Sigmoid colon (tissue), 7 donors: ENCODE data around the gene PLOD2. TPM values are rescaled to one million over a fixed set of nuclear protein-coding genes. Genes with fewer than 3 reads are reported as not detected.

Experiments used
- DNase-seq: peaks from one replicate; pipeline ENCODE4 v3.0.0-alpha.2; 2019
- H3K27ac ChIP-seq, 4 donors: fragments of 200-600 bp; sonication (generic); one replicate each; pipeline ENCODE4 v1.5.1; 2016 to 2019; ENCODE audit warnings: mild to moderate bottlenecking in 1 of 4
- H3K27me3 ChIP-seq, 3 donors: fragments of 200-600 bp; sonication (generic); one replicate each; pipeline ENCODE4 v1.5.1; 2019; ENCODE audit warnings: mild to moderate bottlenecking in 1 of 3
- H3K36me3 ChIP-seq, 4 donors: fragments of 200-600 bp; sonication (generic); one replicate each; pipeline ENCODE4 v1.5.1; 2016 to 2019
- H3K4me1 ChIP-seq, 4 donors: fragments of 200-600 bp; sonication (generic); one replicate each; pipeline ENCODE4 v1.5.1; 2017 to 2019
- H3K4me3 ChIP-seq, 4 donors: fragments of 200-600 bp; sonication (generic); one replicate each; pipeline ENCODE4 v1.5.1; 2017 to 2019; ENCODE audit warnings: mild to moderate bottlenecking in 2 of 4, moderate library complexity in 1 of 4
- H3K9me3 ChIP-seq, 4 donors: fragments of 200-600 bp in 3 of 4; sonication (generic) in 3 of 4; one replicate each; pipeline versions ENCODE4 v1.5.1 to v1.6.1; 2013 to 2019
- EP300 ChIP-seq, 4 donors: sonication (generic); formaldehyde crosslinking; IDR thresholded peaks; one replicate each; pipeline ENCODE4 v1.6.1; 2017; ENCODE audit warnings: antibody characterized with exemption in 4 of 4
- POLR2A ChIP-seq, 2 donors: fragments of 450-650 bp; IDR thresholded peaks; one replicate each; pipeline ENCODE4 v1.6.1; 2016; ENCODE audit warnings: antibody characterized with exemption in 2 of 2, mild to moderate bottlenecking in 2 of 2, moderate library complexity in 2 of 2
- POLR2AphosphoS5 ChIP-seq, 4 donors: sonication (generic); formaldehyde crosslinking; IDR thresholded peaks; one replicate each; pipeline ENCODE4 v1.6.1; 2017; ENCODE audit warnings: antibody characterized with exemption in 4 of 4
- WGBS, 2 donors: extraction: QIAGEN DNeasy Blood & Tissue Kit; methylation state at CpG; one replicate each; pipeline ENCODE4 v1.1.7; 2013; 5-methylcytosine and 5-hydroxymethylcytosine counted together
- intact Hi-C: fragments of 100-400 bp; cut with DNase I; formaldehyde crosslinking; loops from one replicate; pipeline ENCODE4 v1.15.1; 2023
- polyA plus RNA-seq, 3 donors: library from polyadenylated mRNA; stranded (reverse); fragments of 200-250 nt; gene quantifications; one replicate each; pipeline ENCODE4 v1.2.3, GENCODE V29; 2013
- total RNA-seq, 4 donors: library from RNA; depleted of rRNA; stranded (reverse); fragments of >200 nt; gene quantifications; one replicate each; pipeline ENCODE4 v1.1.0, GENCODE V29; 2016
- TF ChIP-seq, protein P1 (sequence below), 4 experiments: fragments of 450-650 bp in 3 of 4; fragments of 200-600 bp in 1 of 4; IDR thresholded peaks; one replicate each; pipeline ENCODE4 v1.5.1; 2016 to 2019; ENCODE audit warnings: antibody characterized with exemption in 4 of 4, mild to moderate bottlenecking in 3 of 4, moderate library complexity in 2 of 4
- donor health status: healthy with polysubstance abuse.
- donor health status: Bipolar disorder and iron deficiency.
- donor health status: healthy.

PLOD2 gene
- total and polyA plus RNA-seq, 7 donors, result 13.6 to 79.9 (median 63.3) TPM

DNA sequence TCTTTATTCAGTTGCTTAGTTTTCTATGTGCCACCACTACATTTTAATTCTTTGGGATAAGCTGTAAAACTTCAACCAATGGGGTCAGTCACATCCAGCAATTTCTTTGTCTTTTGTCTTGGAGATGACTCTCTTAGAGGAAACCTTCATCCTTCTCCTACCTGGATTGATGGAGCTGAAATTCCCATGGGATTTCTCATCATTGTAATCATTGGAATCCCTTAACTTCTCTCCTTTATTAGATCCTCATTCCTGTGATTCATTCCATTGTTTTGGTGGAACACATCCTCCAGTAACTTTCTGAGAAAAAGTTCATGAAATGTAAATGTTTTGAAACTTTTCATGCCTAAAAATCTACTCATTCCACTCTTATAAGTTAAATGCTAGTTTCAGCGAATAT, 9.6 kb upstream of the PLOD2 start:
- WGBS, 2 donors, result 95 to 97% methylated on average over 1 of the region's 1 CpG
- H3K9me3 ChIP-seq, result no peaks in the 10 kb centered on the region
- no peak for DNase-seq
- intact Hi-C loops, result no loop called here
- H3K4me3 ChIP-seq, result no peak overlapping the region
- H3K36me3 ChIP-seq, result no peaks in the 10 kb centered on the region
- TF ChIP-seq EP300 (IDR thresholded peaks at IDR 0.05) (no peak), POLR2AphosphoS5 (IDR thresholded peaks at IDR 0.05) (no peak), POLR2A (IDR thresholded peaks at IDR 0.05) (no peak)
- TF ChIP-seq, protein P1, sequence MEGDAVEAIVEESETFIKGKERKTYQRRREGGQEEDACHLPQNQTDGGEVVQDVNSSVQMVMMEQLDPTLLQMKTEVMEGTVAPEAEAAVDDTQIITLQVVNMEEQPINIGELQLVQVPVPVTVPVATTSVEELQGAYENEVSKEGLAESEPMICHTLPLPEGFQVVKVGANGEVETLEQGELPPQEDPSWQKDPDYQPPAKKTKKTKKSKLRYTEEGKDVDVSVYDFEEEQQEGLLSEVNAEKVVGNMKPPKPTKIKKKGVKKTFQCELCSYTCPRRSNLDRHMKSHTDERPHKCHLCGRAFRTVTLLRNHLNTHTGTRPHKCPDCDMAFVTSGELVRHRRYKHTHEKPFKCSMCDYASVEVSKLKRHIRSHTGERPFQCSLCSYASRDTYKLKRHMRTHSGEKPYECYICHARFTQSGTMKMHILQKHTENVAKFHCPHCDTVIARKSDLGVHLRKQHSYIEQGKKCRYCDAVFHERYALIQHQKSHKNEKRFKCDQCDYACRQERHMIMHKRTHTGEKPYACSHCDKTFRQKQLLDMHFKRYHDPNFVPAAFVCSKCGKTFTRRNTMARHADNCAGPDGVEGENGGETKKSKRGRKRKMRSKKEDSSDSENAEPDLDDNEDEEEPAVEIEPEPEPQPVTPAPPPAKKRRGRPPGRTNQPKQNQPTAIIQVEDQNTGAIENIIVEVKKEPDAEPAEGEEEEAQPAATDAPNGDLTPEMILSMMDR (IDR thresholded peaks at IDR 0.05), result no peak
- peaks cover 0 to 17% (median 13%) of the 10 kb centered on the region in 4 donors for H3K4me1 ChIP-seq
- H3K27me3 ChIP-seq, result no peaks in the 10 kb centered on the region
- no peak overlapping the region for H3K27ac ChIP-seq

DNA sequence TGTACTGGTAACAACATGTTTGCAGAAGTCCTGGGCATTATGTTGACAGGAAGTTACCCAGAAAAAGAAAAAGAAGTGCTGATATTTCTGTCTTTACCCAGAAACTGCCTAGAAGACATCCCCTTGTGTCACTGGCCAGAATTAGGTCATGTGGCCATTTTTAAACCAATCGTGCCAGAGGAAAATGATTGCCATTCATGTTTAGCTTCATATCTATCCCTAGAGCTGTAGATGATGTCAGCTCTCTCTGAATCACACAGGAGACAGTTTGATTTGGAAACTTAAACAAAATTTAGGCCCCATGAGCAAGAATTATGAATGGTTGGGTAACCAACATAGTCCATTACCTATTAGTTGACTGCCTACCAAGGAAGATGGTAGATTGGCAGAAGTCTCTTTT, 8.9 kb upstream of the PLOD2 start:
- no peak overlapping the region for H3K4me3 ChIP-seq
- TF ChIP-seq POLR2AphosphoS5 (IDR thresholded peaks at IDR 0.05) (no peak), POLR2A (IDR thresholded peaks at IDR 0.05) (no peak), EP300 (IDR thresholded peaks at IDR 0.05) (no peak)
- TF ChIP-seq, protein P1 (IDR thresholded peaks at IDR 0.05), result no peak
- H3K9me3 ChIP-seq, result no peaks in the 10 kb centered on the region
- WGBS, 2 donors, result 88 to 92% methylated on average over 1 of the region's 1 CpG
- peaks cover 0 to 24% (median 20%) of the 10 kb centered on the region in 4 donors for H3K4me1 ChIP-seq
- no peaks in the 10 kb centered on the region for H3K36me3 ChIP-seq
- no peak for DNase-seq
- intact Hi-C loops, result no loop called here
- H3K27ac ChIP-seq, result no peak overlapping the region
- H3K27me3 ChIP-seq, result no peaks in the 10 kb centered on the region

DNA sequence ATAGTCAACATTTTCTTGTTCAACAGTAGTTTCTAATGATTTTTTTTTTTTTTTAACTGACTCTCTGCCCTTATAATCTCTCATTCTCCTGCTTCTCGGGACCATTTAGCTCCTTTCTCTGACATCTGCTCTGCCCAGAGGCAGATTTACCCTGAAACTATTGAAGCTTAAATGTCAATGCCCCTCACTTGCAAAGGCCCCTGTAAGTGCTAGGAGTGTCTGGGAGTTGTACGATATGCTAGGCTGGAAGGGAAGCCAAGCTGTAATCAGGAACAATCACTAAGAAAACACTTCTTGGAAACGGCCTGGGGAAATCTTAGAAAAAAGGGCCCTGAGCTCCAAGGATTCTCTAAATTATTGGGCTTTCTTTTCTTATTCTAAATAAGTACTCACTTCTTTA, 5.8 kb upstream of the PLOD2 start:
- H3K9me3 ChIP-seq, result no peaks in the 10 kb centered on the region
- TF ChIP-seq POLR2A (IDR thresholded peaks at IDR 0.05) (no peak), EP300 (IDR thresholded peaks at IDR 0.05) (no peak), POLR2AphosphoS5 (IDR thresholded peaks at IDR 0.05) (no peak)
- TF ChIP-seq, protein P1 (IDR thresholded peaks at IDR 0.05), result no peak
- H3K4me1 ChIP-seq, result peaks cover 0 to 53% (median 37%) of the 10 kb centered on the region in 4 donors
- intact Hi-C loops, result no loop called here
- peak overlapping the region; percentile 1 to 93 (median 57) for H3K27ac ChIP-seq
- H3K36me3 ChIP-seq, result no peaks in the 10 kb centered on the region
- no peak for DNase-seq
- H3K27me3 ChIP-seq, result no peaks in the 10 kb centered on the region
- no peak overlapping the region for H3K4me3 ChIP-seq
- WGBS, 2 donors, result 78 to 80% methylated on average over 3 of the region's 3 CpGs

DNA sequence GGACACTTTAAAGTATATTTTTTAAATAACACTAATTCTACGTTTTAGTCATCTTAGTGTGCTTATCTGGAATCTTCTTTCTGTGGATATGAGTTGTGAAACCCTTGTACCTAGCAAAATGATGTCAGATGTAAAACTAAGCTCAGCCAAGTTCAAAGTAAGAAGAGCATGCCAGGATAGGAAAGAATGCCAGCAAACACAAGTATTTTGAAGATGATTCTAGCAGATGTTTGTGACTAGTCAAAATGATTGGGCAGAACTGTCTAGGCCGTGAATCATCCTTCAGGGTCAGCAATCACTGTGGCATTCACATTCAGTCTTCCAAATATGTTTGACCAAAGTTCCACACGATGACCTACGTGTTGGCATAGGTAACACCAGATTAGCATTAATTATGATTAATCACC, 5.4 kb upstream of the PLOD2 start:
- no peak for DNase-seq
- Histone ChIP-seq H3K9me3 (no peaks in the 10 kb centered on the region), H3K4me1 (peaks cover 0 to 53% (median 38%) of the 10 kb centered on the region in 4 donors), H3K4me3 (no peak overlapping the region), H3K27me3 (no peaks in the 10 kb centered on the region), H3K27ac (peak overlapping the region; percentile 1 to 93 (median 57)), H3K36me3 (no peaks in the 10 kb centered on the region)
- WGBS, 2 donors, result 80 to 81% methylated on average over 4 of the region's 4 CpGs
- intact Hi-C loops, result no loop called here
- TF ChIP-seq POLR2A (IDR thresholded peaks at IDR 0.05), result no peak
- no peak for TF ChIP-seq EP300 (IDR thresholded peaks at IDR 0.05)
- TF ChIP-seq POLR2AphosphoS5 (IDR thresholded peaks at IDR 0.05), result peak in 2 of 4 donors; percentile 29 to 42
- TF ChIP-seq, protein P1 (IDR thresholded peaks at IDR 0.05), result no peak

DNA sequence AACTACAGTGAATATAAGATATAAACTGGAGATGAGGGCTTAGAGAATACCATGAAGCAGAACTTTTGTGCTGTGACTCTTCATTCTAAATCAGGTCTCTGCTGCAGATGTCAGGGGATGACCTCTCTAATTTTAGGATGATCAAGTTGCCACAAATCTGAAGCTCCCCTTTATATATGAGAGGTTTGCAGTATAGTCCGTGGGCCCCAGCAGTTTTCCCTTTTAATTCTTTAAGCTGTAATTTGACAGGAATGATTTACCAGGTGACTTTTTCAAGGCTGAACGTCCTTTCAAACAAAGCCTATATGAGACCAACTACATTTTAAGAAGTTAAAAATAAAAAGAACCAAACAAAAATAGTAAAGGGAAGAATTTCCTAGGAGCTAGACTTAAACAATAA, 4.9 kb upstream of the PLOD2 start:
- 55 to 63% methylated on average over 2 of the region's 2 CpGs for WGBS, 2 donors
- H3K4me1 ChIP-seq, result peaks cover 0 to 53% (median 38%) of the 10 kb centered on the region in 4 donors
- intact Hi-C loops, result no loop called here
- no peaks in the 10 kb centered on the region for H3K36me3 ChIP-seq
- no peaks in the 10 kb centered on the region for H3K27me3 ChIP-seq
- DNase-seq, result no peak
- TF ChIP-seq POLR2AphosphoS5 (IDR thresholded peaks at IDR 0.05) (no peak), EP300 (IDR thresholded peaks at IDR 0.05) (no peak), POLR2A (IDR thresholded peaks at IDR 0.05) (no peak)
- TF ChIP-seq, protein P1 (IDR thresholded peaks at IDR 0.05), result no peak
- H3K4me3 ChIP-seq, result no peak overlapping the region
- peak overlapping the region; percentile 1 to 93 (median 57) for H3K27ac ChIP-seq
- no peaks in the 10 kb centered on the region for H3K9me3 ChIP-seq
